Measurements from ENCODE around the gene UGT1A8.
"Not testable (repeated sequence)": the region's sequence is repeated elsewhere in the genome, so short reads cannot be mapped to it uniquely, and the experiment has no call there.

The UGT1A8 gene

GRCh38 chr2:233643128-233643527, 25.7 kb downstream of the UGT1A8 start:
- no peak for DNase-seq

- not testable (repeated sequence) for DNase-seq
Measured at GRCh38 chr2:233646033-233646432, 28.6 kb downstream of the UGT1A8 start.

- DNase-seq, result no peak
Measured at GRCh38 chr2:233650981-233651380, 33.5 kb downstream of the UGT1A8 start.

GRCh38 chr2:233651430-233651829, 34.0 kb downstream of the UGT1A8 start:
- no peak for DNase-seq

- no peak for DNase-seq
Measured at GRCh38 chr2:233654501-233654900, 37.1 kb downstream of the UGT1A8 start.

GRCh38 chr2:233655043-233655442, 37.6 kb downstream of the UGT1A8 start:
- DNase-seq, result no peak

- not testable (repeated sequence) for DNase-seq
Measured at GRCh38 chr2:233655943-233656342, 38.5 kb downstream of the UGT1A8 start.

- DNase-seq, result no peak
Measured at GRCh38 chr2:233656443-233656842, 39.0 kb downstream of the UGT1A8 start.

GRCh38 chr2:233658610-233659009, 41.2 kb downstream of the UGT1A8 start:
- DNase-seq, result no peak

GRCh38 chr2:233663911-233664310, 46.5 kb downstream of the UGT1A8 start:
- no peak for DNase-seq

- DNase-seq, result no peak
Measured at GRCh38 chr2:233668605-233669260, 51.3 kb downstream of the UGT1A8 start.

- DNase-seq, result no peak
Measured at GRCh38 chr2:233671290-233672161, 54.1 kb downstream of the UGT1A8 start, which contains the start of gene UGT1A9. TSS of gene UGT1A9 (plus strand) at chr2:233671898. CDS start at chr2:233671935, 37 bp downstream.

GRCh38 chr2:233672886-233673285, 55.5 kb downstream of the UGT1A8 start:
- no peak for DNase-seq

GRCh38 chr2:233673896-233674295, 56.5 kb downstream of the UGT1A8 start:
- DNase-seq, result no peak

GRCh38 chr2:233674314-233674713, 56.9 kb downstream of the UGT1A8 start:
- no peak for DNase-seq

- no peak for DNase-seq
Measured at GRCh38 chr2:233674995-233675394, 57.6 kb downstream of the UGT1A8 start.

GRCh38 chr2:233676046-233676445, 58.6 kb downstream of the UGT1A8 start:
- DNase-seq, result no peak

GRCh38 chr2:233679196-233679595, 61.8 kb downstream of the UGT1A8 start:
- no peak for DNase-seq

GRCh38 chr2:233680361-233681045, 63.1 kb downstream of the UGT1A8 start:
- no peak for DNase-seq

- DNase-seq, result no peak
Measured at GRCh38 chr2:233681521-233682099, 64.2 kb downstream of the UGT1A8 start, which contains the start of gene UGT1A7. TSS of gene UGT1A7 (plus strand) at chr2:233681901. CDS start at chr2:233681938, 37 bp downstream.

GRCh38 chr2:233684640-233685039, 67.2 kb downstream of the UGT1A8 start:
- no peak for DNase-seq

GRCh38 chr2:233686928-233687327, 69.5 kb downstream of the UGT1A8 start:
- no peak for DNase-seq

- DNase-seq, result no peak
Measured at GRCh38 chr2:233688341-233688740, 70.9 kb downstream of the UGT1A8 start.
